Measurements from ENCODE around the gene MGP. TPM values are rescaled to one million over a fixed set of nuclear protein-coding genes. Genes with fewer than 3 reads are reported as not detected.

Gene MGP
- total and polyA plus RNA-seq, 2 of the 8 experiments (the other 6 are each of a cell fraction or from before 2014, with no cell fraction given), result not detected

DNA sequence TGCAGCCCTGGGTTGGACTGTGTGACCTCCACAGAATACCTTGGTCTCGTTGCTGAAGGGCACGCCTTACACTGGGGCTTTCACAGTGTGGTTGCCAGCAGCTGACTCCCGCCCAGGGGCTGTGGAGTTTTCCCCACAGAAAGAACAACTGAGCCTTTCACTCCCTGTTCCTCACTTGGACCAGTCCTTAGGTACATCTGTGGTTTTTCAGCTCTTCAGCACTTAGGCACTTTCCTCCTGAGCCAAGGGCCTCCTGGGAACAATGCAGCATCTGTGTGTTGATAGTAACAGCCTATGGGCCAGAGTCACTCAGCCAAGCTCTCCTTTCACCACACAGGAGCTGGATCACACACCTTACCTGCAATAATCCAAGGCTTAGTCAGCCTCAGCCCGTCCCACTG, 27.7 kb upstream of the MGP start:
- TF ChIP-seq NRF1 (IDR thresholded peaks at IDR 0.05; ENCODE audit: low read depth, low read length) (no peak), SRF (IDR thresholded peaks at IDR 0.05; ENCODE audit: low read depth, low read length) (no peak), CEBPB (IDR thresholded peaks at IDR 0.05; ENCODE audit: low read depth, low read length) (no peak), CBX8 (IDR thresholded peaks at IDR 0.05; ENCODE audit: borderline replicate concordance, low read depth, low read length) (no peak), TCF12 (IDR thresholded peaks at IDR 0.05; ENCODE audit: low read depth, low read length) (no peak), JUND (IDR thresholded peaks at IDR 0.05; ENCODE audit: low read length) (no peak), TBP (IDR thresholded peaks at IDR 0.05; ENCODE audit: low read depth, low read length) (no peak), CTBP2 (IDR thresholded peaks at IDR 0.05; ENCODE audit: borderline replicate concordance, insufficient read depth, insufficient read length, low read length) (no peak), NANOG (IDR thresholded peaks at IDR 0.05; ENCODE audit: insufficient read depth, low read depth, low read length, poor library complexity, severe bottlenecking) (no peak), KDM1A (IDR thresholded peaks at IDR 0.05; ENCODE audit: borderline replicate concordance, low read length) (no peak), POLR2AphosphoS5 (IDR thresholded peaks at IDR 0.05; ENCODE audit: low read depth, low read length) (no peak)
- TF ChIP-seq, protein P1, sequence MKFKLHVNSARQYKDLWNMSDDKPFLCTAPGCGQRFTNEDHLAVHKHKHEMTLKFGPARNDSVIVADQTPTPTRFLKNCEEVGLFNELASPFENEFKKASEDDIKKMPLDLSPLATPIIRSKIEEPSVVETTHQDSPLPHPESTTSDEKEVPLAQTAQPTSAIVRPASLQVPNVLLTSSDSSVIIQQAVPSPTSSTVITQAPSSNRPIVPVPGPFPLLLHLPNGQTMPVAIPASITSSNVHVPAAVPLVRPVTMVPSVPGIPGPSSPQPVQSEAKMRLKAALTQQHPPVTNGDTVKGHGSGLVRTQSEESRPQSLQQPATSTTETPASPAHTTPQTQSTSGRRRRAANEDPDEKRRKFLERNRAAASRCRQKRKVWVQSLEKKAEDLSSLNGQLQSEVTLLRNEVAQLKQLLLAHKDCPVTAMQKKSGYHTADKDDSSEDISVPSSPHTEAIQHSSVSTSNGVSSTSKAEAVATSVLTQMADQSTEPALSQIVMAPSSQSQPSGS (IDR thresholded peaks at IDR 0.05; ENCODE audit: low read length), result no peak
- DNase-seq (ENCODE audit: low read depth in 1 of 2, low spot score in 2 of 2), result no peak
- no peaks in the 10 kb centered on the region for H3K79me1 ChIP-seq (ENCODE audit: low read depth, low read length)
- H2AFZ ChIP-seq (ENCODE audit: low read length), result peak overlapping the region; percentile 90
- no peak overlapping the region for H3K18ac ChIP-seq (ENCODE audit: extremely low read depth, low read length)
- WGBS, 2 experiments (ENCODE audit: extremely low coverage in 1 of 2, insufficient coverage in 1 of 2, insufficient read length in 1 of 2, insufficient replicate concordance in 2 of 2, low coverage in 1 of 2, low lambda C conversion rate in 2 of 2, missing lambda C conversion rate in 1 of 2), result 79% methylated on average over 4 of the region's 4 CpGs; no CpG with 5 or more reads in 1 of the 2 experiments
- no peak overlapping the region for H3K23ac ChIP-seq (ENCODE audit: insufficient read length)
- no peaks in the 10 kb centered on the region for H3K9me3 ChIP-seq (ENCODE audit: insufficient read depth in 2 of 2, low read depth in 1 of 2, low read length in 1 of 2)
- H3K14ac ChIP-seq (ENCODE audit: insufficient read length), result no peak overlapping the region
- H4K91ac ChIP-seq (replicated peaks; ENCODE audit: insufficient read length, low read length), result no peak overlapping the region
- H3K9ac ChIP-seq (replicated peaks in 1 of 4; ENCODE audit: extremely low read depth in 1 of 4, low read depth in 3 of 4, low read length in 3 of 4), result no peak overlapping the region
- no peak overlapping the region for H4K8ac ChIP-seq (ENCODE audit: extremely low read depth, insufficient read depth, low read length)
- ChIA-PET CTCF (ENCODE audit: partially characterized antibody) (interaction anchor here (0.6 to 1.4 kb wide), 6 partner anchors 8 to 98 kb away, joined by 3 to 7 read pairs (median 3); no protein-coding TSS in a partner anchor), POLR2A (ENCODE audit: partially characterized antibody) (no interaction called here)
- H2BK20ac ChIP-seq (ENCODE audit: low read length), result no peak overlapping the region
- H3K27me3 ChIP-seq (replicated peaks in 1 of 4; ENCODE audit: control insufficient read depth in 3 of 4, extremely low read depth in 1 of 4, insufficient read depth in 3 of 4, low read length in 3 of 4), result no peaks in the 10 kb centered on the region
- H2BK5ac ChIP-seq (ENCODE audit: low read depth, low read length), result no peak overlapping the region
- no peak overlapping the region for H2BK12ac ChIP-seq (ENCODE audit: low read depth, low read length)
- H3K4me3 ChIP-seq (ENCODE audit: extremely low read depth in 1 of 4, insufficient read depth in 2 of 4, low read depth in 3 of 4, low read length in 4 of 4), result no peak overlapping the region
- FAIRE-seq, result no peak
- H2BK120ac ChIP-seq (replicated peaks; ENCODE audit: low read depth, low read length), result no peak overlapping the region
- no peaks in the 10 kb centered on the region for H4K20me1 ChIP-seq (replicated peaks in 1 of 2; ENCODE audit: control insufficient read depth in 1 of 2, insufficient read depth in 2 of 2, low read length in 2 of 2)
- H2BK15ac ChIP-seq (ENCODE audit: low read length), result no peak overlapping the region
- H3K4ac ChIP-seq (replicated peaks; ENCODE audit: insufficient read length, low read depth, low read length), result no peak overlapping the region
- no peak overlapping the region for H3K56ac ChIP-seq (replicated peaks; ENCODE audit: insufficient read length, low read depth, low read length)
- H3K4me2 ChIP-seq (ENCODE audit: insufficient read depth in 1 of 2, low read depth in 2 of 2, low read length in 2 of 2), result no peak overlapping the region
- H3K27ac ChIP-seq (ENCODE audit: low read depth, low read length), result no peak overlapping the region
- H3K36me3 ChIP-seq (ENCODE audit: control insufficient read depth in 2 of 4, insufficient read depth in 4 of 4, low read length in 3 of 4), result no peaks in the 10 kb centered on the region
- H2AK5ac ChIP-seq (ENCODE audit: low read depth, low read length), result no peak overlapping the region
- no peak overlapping the region for H4K5ac ChIP-seq (ENCODE audit: insufficient read length, low read depth, low read length)
- no peaks in the 10 kb centered on the region for H3K23me2 ChIP-seq (ENCODE audit: low read depth, low read length)
- H3K79me2 ChIP-seq (ENCODE audit: control insufficient read depth in 1 of 2, insufficient read depth in 2 of 2, low read length in 2 of 2), result no peaks in the 10 kb centered on the region
- H3K4me1 ChIP-seq (replicated peaks in 1 of 4; ENCODE audit: control insufficient read depth in 3 of 4, insufficient read depth in 4 of 4, low read length in 3 of 4), result no peaks in the 10 kb centered on the region

All from H1 (cell line).